Upper lobe of left lung (tissue), 4 donors: ENCODE measurements around the gene ELOVL4.

Experiments
- CTCF ChIP-seq, 6 experiments: fragments of 450-650 bp in 4 of 6; fragments of 200-600 bp in 2 of 6; sonication (generic) in 2 of 6; IDR thresholded peaks; one replicate each; pipeline ENCODE4 v1.5.1; 2016 to 2019; ENCODE audit warnings: antibody characterized with exemption in 6 of 6
- POLR2A ChIP-seq, 4 donors: fragments of 450-650 bp; IDR thresholded peaks; one replicate each; pipeline ENCODE4 v1.5.1; 2016 to 2017; ENCODE audit warnings: antibody characterized with exemption in 4 of 4, mild to moderate bottlenecking in 2 of 4

GRCh38 chr6:79869184-79869583 lies 78.2 kb downstream of the ELOVL4 start:
- no peak for TF ChIP-seq CTCF (IDR thresholded peaks at IDR 0.05)
- TF ChIP-seq POLR2A (IDR thresholded peaks at IDR 0.05) = no peak
